GM23338 (cell line): ENCODE data around the gene ADCYAP1R1. TPM values are rescaled to one million over a fixed set of nuclear protein-coding genes. Genes with fewer than 3 reads are reported as not detected.

Experiments used
- ATAC-seq: fragments of 200-7000 bp; cut with Tn5 transposase; 3 replicates; pipeline ENCODE4 v1.9.1; 2020
- DNase-seq: peaks from one replicate; pipeline ENCODE4 v3.0.0-alpha.2; 2015; ENCODE audit warnings: low spot score
- H2AFZ ChIP-seq: fragments of 200-600 bp; sonication (generic); 2 replicates; pipeline ENCODE4 v1.8.0; 2016; ENCODE audit warnings: antibody characterized with exemption, mild to moderate bottlenecking, moderate library complexity
- H3F3A ChIP-seq: fragments of 200-600 bp; sonication (generic); replicated peaks from 2 replicates; pipeline ENCODE4 v1.8.0; 2017; ENCODE audit warnings: antibody characterized with exemption, mixed run types, low read depth
- H3K27ac ChIP-seq: fragments of 200-600 bp; sonication (generic); 2 replicates; pipeline ENCODE4 v1.6.1; 2016; ENCODE audit warnings: low read depth
- H3K27me3 ChIP-seq: fragments of 200-600 bp; sonication (generic); 2 replicates; pipeline ENCODE4 v1.8.0; 2016; ENCODE audit warnings: mild to moderate bottlenecking, mixed run types, moderate library complexity; ENCODE audit not compliant: insufficient read depth
- H3K36me3 ChIP-seq: fragments of 200-600 bp; sonication (generic); 2 replicates; pipeline ENCODE4 v1.8.0; 2016; ENCODE audit warnings: mild to moderate bottlenecking; ENCODE audit not compliant: insufficient read depth
- H3K4me1 ChIP-seq: fragments of 200-600 bp; sonication (generic); 2 replicates; pipeline ENCODE4 v1.8.0; 2016; ENCODE audit warnings: mild to moderate bottlenecking, moderate library complexity; ENCODE audit not compliant: insufficient read depth
- H3K4me2 ChIP-seq: fragments of 200-600 bp; sonication (generic); 2 replicates; pipeline ENCODE4 v1.7.1; 2017; ENCODE audit warnings: mixed run types
- H3K4me3 ChIP-seq: fragments of 200-600 bp; sonication (generic); 2 replicates; pipeline ENCODE4 v1.6.1; 2016; ENCODE audit warnings: mixed run types
- H3K79me2 ChIP-seq: fragments of 200-600 bp; sonication (generic); replicated peaks from 2 replicates; pipeline ENCODE4 v1.8.0; 2017; ENCODE audit warnings: mild to moderate bottlenecking; ENCODE audit not compliant: insufficient read depth
- H3K9me2 ChIP-seq: fragments of 200-600 bp; sonication (generic); 2 replicates; pipeline ENCODE4 v1.8.0; 2017; ENCODE audit not compliant: insufficient read depth
- H4K20me1 ChIP-seq: fragments of 200-600 bp; sonication (generic); replicated peaks from 2 replicates; pipeline ENCODE4 v1.8.0; 2017; ENCODE audit warnings: mild to moderate bottlenecking; ENCODE audit not compliant: insufficient read depth
- H3K27ac Mint-ChIP-seq: 2 replicates; pipeline ENCODE4 v1.8.0; 2020; ENCODE audit warnings: inconsistent platforms, mild to moderate bottlenecking, moderate library complexity, mixed read lengths
- H3K27me3 Mint-ChIP-seq: 3 replicates; pipeline ENCODE4 v1.8.0; 2022; ENCODE audit warnings: low read depth, mild to moderate bottlenecking, moderate library complexity, mixed read lengths, inconsistent platforms; ENCODE audit not compliant: insufficient read depth, poor library complexity
- H3K36me3 Mint-ChIP-seq: 3 replicates; pipeline ENCODE4 v1.8.0; 2021; ENCODE audit warnings: low read depth, mild to moderate bottlenecking, inconsistent platforms, moderate library complexity, mixed read lengths
- H3K4me1 Mint-ChIP-seq: 3 replicates; pipeline ENCODE4 v1.8.0; 2020; ENCODE audit warnings: mild to moderate bottlenecking, inconsistent platforms, mixed read lengths
- H3K4me3 Mint-ChIP-seq: 3 replicates; pipeline ENCODE4 v1.8.0; 2021; ENCODE audit warnings: moderate library complexity, mild to moderate bottlenecking, inconsistent platforms, mixed read lengths
- H3K9me3 Mint-ChIP-seq: 3 replicates; pipeline ENCODE4 v1.8.0; 2020; ENCODE audit warnings: moderate library complexity, mild to moderate bottlenecking, inconsistent platforms, mixed read lengths
- EZH2 ChIP-seq: fragments of 200-600 bp; sonication (generic); IDR thresholded peaks from one replicate; pipeline ENCODE4 v1.8.0; 2017; ENCODE audit warnings: antibody characterized with exemption, mild to moderate bottlenecking, low read depth; ENCODE audit not compliant: unreplicated experiment
- EZH2phosphoT487 ChIP-seq: fragments of 200-600 bp; sonication (generic); IDR thresholded peaks from one replicate; pipeline ENCODE4 v1.8.1; 2018; ENCODE audit warnings: antibody characterized with exemption; ENCODE audit not compliant: unreplicated experiment
- NANOG ChIP-seq: IDR thresholded peaks from 2 replicates; pipeline ENCODE4 v1.6.1; 2016; ENCODE audit warnings: antibody characterized with exemption, borderline replicate concordance
- POLR2AphosphoS5 ChIP-seq: IDR thresholded peaks from 2 replicates; pipeline ENCODE4 v1.6.1; 2016; ENCODE audit warnings: antibody characterized with exemption, low read depth
- REST ChIP-seq: IDR thresholded peaks from one replicate; pipeline ENCODE4 v1.6.1; 2018; ENCODE audit warnings: antibody characterized with exemption; ENCODE audit not compliant: unreplicated experiment
- STAT1 ChIP-seq: IDR thresholded peaks from one replicate; pipeline ENCODE4 v1.6.1; 2016; ENCODE audit warnings: antibody characterized with exemption; ENCODE audit not compliant: unreplicated experiment
- ZNF114 ChIP-seq: fragments of 250-450 bp; sonication (Bioruptor Pico); IDR thresholded peaks from 2 replicates; pipeline ENCODE4 v1.5.0; 2020; ENCODE audit warnings: mild to moderate bottlenecking, moderate library complexity
- ZNF331 ChIP-seq: fragments of 250-450 bp; sonication (Bioruptor Pico); IDR thresholded peaks from 2 replicates; pipeline ENCODE4 v1.5.0; 2020; ENCODE audit warnings: low read depth, mild to moderate bottlenecking, moderate library complexity
- polyA plus RNA-seq: library from polyadenylated mRNA; unstranded; fragments of >200 nt; fragmentation: Nextera tagmentation; extraction: Ambion mirVana; gene quantifications from 2 replicates; pipeline ENCODE4 v1.2.1, GENCODE V29; 2016
- total RNA-seq: library from RNA; depleted of rRNA; stranded (reverse); fragments of >200 nt; shearing (Covaris generic); gene quantifications from 2 replicates; pipeline ENCODE4 v1.2.3, GENCODE V29; 2014
- TF ChIP-seq, protein P1 (sequence below), 2 experiments: fragments of 200-600 bp in 1 of 2; sonication (generic) in 1 of 2; conservative IDR thresholded peaks; 2 replicates each; pipeline versions ENCODE4 v1.5.1 to v1.6.1; 2016 to 2017; ENCODE audit warnings: antibody characterized with exemption in 2 of 2, low read depth in 2 of 2, mild to moderate bottlenecking in 2 of 2, moderate library complexity in 1 of 2
- TF ChIP-seq, protein P2 (sequence below): IDR thresholded peaks from 2 replicates; pipeline ENCODE4 v1.6.1; 2016; ENCODE audit warnings: antibody characterized with exemption

Gene ADCYAP1R1
- total and polyA plus RNA-seq, 2 experiments from 2014 or later: 1.8 to 10.6 TPM

DNA sequence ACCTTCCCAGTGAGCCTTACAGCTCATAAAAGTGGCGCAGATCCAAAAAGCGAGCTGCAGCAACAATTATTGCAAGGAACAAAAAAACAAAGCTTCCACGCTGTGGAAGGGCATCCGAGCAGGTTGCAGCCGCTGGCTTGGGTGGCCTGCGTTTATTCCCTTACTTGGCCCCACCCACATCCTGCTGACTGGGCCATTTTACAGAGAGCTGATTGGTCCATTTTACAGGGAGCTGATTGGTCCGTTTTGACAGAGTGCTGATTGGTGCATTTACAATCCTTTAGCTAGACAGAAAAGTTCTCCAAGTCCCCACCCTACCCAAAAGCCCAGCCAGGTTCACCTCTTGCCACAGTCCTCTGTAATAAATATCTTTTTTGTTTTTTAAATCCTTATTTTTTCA is 85.1 kb downstream of the ADCYAP1R1 start (continued):
- TF ChIP-seq, protein P1, sequence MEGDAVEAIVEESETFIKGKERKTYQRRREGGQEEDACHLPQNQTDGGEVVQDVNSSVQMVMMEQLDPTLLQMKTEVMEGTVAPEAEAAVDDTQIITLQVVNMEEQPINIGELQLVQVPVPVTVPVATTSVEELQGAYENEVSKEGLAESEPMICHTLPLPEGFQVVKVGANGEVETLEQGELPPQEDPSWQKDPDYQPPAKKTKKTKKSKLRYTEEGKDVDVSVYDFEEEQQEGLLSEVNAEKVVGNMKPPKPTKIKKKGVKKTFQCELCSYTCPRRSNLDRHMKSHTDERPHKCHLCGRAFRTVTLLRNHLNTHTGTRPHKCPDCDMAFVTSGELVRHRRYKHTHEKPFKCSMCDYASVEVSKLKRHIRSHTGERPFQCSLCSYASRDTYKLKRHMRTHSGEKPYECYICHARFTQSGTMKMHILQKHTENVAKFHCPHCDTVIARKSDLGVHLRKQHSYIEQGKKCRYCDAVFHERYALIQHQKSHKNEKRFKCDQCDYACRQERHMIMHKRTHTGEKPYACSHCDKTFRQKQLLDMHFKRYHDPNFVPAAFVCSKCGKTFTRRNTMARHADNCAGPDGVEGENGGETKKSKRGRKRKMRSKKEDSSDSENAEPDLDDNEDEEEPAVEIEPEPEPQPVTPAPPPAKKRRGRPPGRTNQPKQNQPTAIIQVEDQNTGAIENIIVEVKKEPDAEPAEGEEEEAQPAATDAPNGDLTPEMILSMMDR (conservative IDR thresholded peaks at IDR 0.05; ENCODE audit: low read depth in 2 of 2): no peak
- TF ChIP-seq ZNF114 (CRISPR knock-in tag) (no peak), ZNF331 (CRISPR knock-in tag) (no peak), REST (no peak), EZH2phosphoT487 (no peak), EZH2 (no peak), POLR2AphosphoS5 (no peak), STAT1 (no peak), NANOG (no peak)
- TF ChIP-seq, protein P2, sequence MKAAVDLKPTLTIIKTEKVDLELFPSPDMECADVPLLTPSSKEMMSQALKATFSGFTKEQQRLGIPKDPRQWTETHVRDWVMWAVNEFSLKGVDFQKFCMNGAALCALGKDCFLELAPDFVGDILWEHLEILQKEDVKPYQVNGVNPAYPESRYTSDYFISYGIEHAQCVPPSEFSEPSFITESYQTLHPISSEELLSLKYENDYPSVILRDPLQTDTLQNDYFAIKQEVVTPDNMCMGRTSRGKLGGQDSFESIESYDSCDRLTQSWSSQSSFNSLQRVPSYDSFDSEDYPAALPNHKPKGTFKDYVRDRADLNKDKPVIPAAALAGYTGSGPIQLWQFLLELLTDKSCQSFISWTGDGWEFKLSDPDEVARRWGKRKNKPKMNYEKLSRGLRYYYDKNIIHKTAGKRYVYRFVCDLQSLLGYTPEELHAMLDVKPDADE: no peak

GRCh38 chr7:31145339-31145738 is 93.2 kb downstream of the ADCYAP1R1 start:
- Histone ChIP-seq H3K4me1 (no peaks in the 10 kb centered on the region), H3K4me2 (no peak overlapping the region), H3K36me3 (no peaks in the 10 kb centered on the region), H3F3A (no peaks in the 10 kb centered on the region), H4K20me1 (no peaks in the 10 kb centered on the region), H3K27ac (no peak overlapping the region), H2AFZ (no peak overlapping the region), H3K27me3 (no peaks in the 10 kb centered on the region), H3K9me2 (no peaks in the 10 kb centered on the region), H3K79me2 (no peaks in the 10 kb centered on the region), H3K4me3 (no peak overlapping the region)
- Mint-ChIP-seq H3K4me3 (no peak overlapping the region), H3K36me3 (no peaks in the 10 kb centered on the region), H3K9me3 (no peaks in the 10 kb centered on the region), H3K4me1 (peaks cover 3% of the 10 kb centered on the region; the same call in 1 of the 3 replicates), H3K27me3 (no peaks in the 10 kb centered on the region), H3K27ac (no peak overlapping the region)
- ATAC-seq (peak; percentile 70), DNase-seq (peak; percentile 36)
- TF ChIP-seq, protein P2: no peak
- TF ChIP-seq, protein P1 (conservative IDR thresholded peaks at IDR 0.05; ENCODE audit: low read depth in 2 of 2): peak; percentile 51 to 65
